DMS 273 treated with DMSO at 0.1 percent for 48 hours (cell line): ENCODE results near the gene PSTPIP1.

Source experiments
- DNase-seq: peaks from one replicate; lab custom pipeline; 2025; lab: John Stamatoyannopoulos, UW

The PSTPIP1 gene

GRCh38 chr15:76978522-76979330 lies 16.2 kb upstream of the PSTPIP1 start:
- no peak for DNase-seq

- DNase-seq, result no peak
Observed at GRCh38 chr15:76979331-76979925, 15.5 kb upstream of the PSTPIP1 start.

GRCh38 chr15:76979996-76980520 lies 14.9 kb upstream of the PSTPIP1 start:
- no peak for DNase-seq

GRCh38 chr15:76982356-76982755 lies 12.6 kb upstream of the PSTPIP1 start:
- no peak for DNase-seq

- DNase-seq, result no peak
Observed at GRCh38 chr15:76982756-76983155, 12.2 kb upstream of the PSTPIP1 start.

GRCh38 chr15:76983590-76984375 lies 11.1 kb upstream of the PSTPIP1 start:
- no peak for DNase-seq

- no peak for DNase-seq
Observed at GRCh38 chr15:76986743-76987142, 8.2 kb upstream of the PSTPIP1 start.

- DNase-seq, result no peak
Observed at GRCh38 chr15:76987276-76987675, 7.7 kb upstream of the PSTPIP1 start.

GRCh38 chr15:76987896-76988860 lies 6.7 kb upstream of the PSTPIP1 start:
- DNase-seq, result no peak

GRCh38 chr15:76988867-76989780 lies 5.8 kb upstream of the PSTPIP1 start:
- DNase-seq, result no peak

- no peak for DNase-seq
Observed at GRCh38 chr15:76991048-76991447, 3.9 kb upstream of the PSTPIP1 start.

GRCh38 chr15:76991741-76992645 lies 2.9 kb upstream of the PSTPIP1 start:
- DNase-seq, result no peak

GRCh38 chr15:76993114-76993725 lies 1.7 kb upstream of the PSTPIP1 start:
- no peak for DNase-seq

GRCh38 chr15:76994001-76994400 lies 925 bp upstream of the PSTPIP1 start:
- no peak for DNase-seq

- DNase-seq, result no peak
Observed at GRCh38 chr15:76994496-76994895, 430 bp upstream of the PSTPIP1 start.

GRCh38 chr15:76996076-76996525 lies 1.2 kb downstream of the PSTPIP1 start:
- no peak for DNase-seq

- no peak for DNase-seq
Observed at GRCh38 chr15:76996526-76997401, 1.8 kb downstream of the PSTPIP1 start.
